ENCODE results near the gene KLRC4. TPM values are rescaled to one million over a fixed set of nuclear protein-coding genes. Genes with fewer than 3 reads are reported as not detected.

KLRC4 gene
- total RNA-seq, 1 experiment from 2014 or later = not detected

DNA sequence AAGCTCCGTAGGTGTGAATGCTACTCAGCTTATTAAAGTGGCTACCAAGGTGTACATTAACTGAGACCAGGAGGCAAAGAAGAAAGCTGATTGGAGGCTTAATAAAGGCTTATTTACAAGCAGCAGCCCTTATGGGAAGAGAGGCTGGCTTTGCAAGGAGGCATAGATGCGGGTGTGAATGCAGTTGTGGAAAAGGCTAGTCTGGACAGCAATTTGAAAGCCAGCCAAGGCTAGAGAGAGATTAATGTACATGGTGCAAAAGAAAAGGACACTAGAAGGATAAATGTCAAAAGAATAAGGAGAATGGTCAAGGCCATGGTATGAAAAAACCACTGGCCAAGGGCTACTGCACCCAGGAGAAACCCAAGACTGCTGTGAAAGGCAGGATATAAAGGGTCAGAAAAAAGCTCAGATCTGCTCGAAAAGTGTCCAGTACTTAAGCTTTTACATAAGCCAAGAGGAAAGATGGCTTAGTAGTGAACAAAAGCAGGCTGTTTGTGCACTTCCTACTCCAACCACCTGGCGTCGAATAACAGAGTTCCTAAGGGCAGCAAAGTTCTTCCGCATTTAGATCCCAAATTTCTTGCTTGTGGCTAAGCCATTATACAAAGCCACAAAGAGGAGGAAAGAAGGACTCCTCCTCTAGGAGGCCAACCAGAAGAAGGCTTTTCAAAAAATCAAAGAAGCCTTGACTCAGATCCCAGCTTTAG lies 43.7 kb downstream of the KLRC4 start:
- DNase-seq (peak; percentile 28), ATAC-seq (no peak; the same call in 1 of the 2 replicates)
- TF ChIP-seq EZH2phosphoT487 (IDR thresholded peaks at IDR 0.05; ENCODE audit: borderline replicate concordance, low read length) = no peak
- H3K27me3 ChIP-seq (ENCODE audit: low read length) = no peaks in the 10 kb centered on the region
- BruUV-seq (replicated peaks) = no TSS peak
- peak overlapping the region; percentile 79 for H2AFZ ChIP-seq (ENCODE audit: low read length)
- intact Hi-C loops (cut with micrococcal nuclease) = loop anchor here (2.0 to 10.0 kb wide), 4 partner anchors 29 to 351 kb away; partner anchors contain the start of gene EIF2S3B
- peaks cover 5% of the 10 kb centered on the region for H3F3A ChIP-seq (ENCODE audit: low read length, unreplicated experiment)
- no peaks in the 10 kb centered on the region for H3K9me2 ChIP-seq (replicated peaks; ENCODE audit: low read length)
- no peaks in the 10 kb centered on the region for H4K20me1 ChIP-seq (ENCODE audit: low read length)
- peak overlapping the region; percentile 65 for H3K27ac ChIP-seq (ENCODE audit: low read length)
- peak overlapping the region; percentile 74 for H3K4me3 ChIP-seq (ENCODE audit: low read length)
- H3K9ac ChIP-seq (ENCODE audit: low read length) = peak overlapping the region; percentile 61; the same call in 1 of the 2 replicates
- H3K79me2 ChIP-seq (ENCODE audit: low read length) = no peaks in the 10 kb centered on the region
- no peaks in the 10 kb centered on the region for H3K9me3 ChIP-seq (ENCODE audit: low read length)
- no peaks in the 10 kb centered on the region for H3K36me3 ChIP-seq (ENCODE audit: low read depth, low read length)
- ChIA-PET POLR2A (ENCODE audit: unreplicated experiment) (no interaction called here), CTCF (interaction anchor here (1.0 to 1.9 kb wide), 4 partner anchors 30 to 196 kb away, joined by 3 to 10 read pairs (median 4); no protein-coding TSS in a partner anchor)
- H3K4me2 ChIP-seq (ENCODE audit: low read length) = peak overlapping the region; percentile 93
- peaks cover 46% of the 10 kb centered on the region for H3K4me1 ChIP-seq (ENCODE audit: insufficient read depth, low read length)

GRCh38 chr12:10364815-10365622 lies 44.5 kb downstream of the KLRC4 start:
- Histone ChIP-seq H3K36me3 (ENCODE audit: low read depth, low read length) (no peaks in the 10 kb centered on the region), H3K9ac (ENCODE audit: low read length) (peak overlapping the region; percentile 61), H3K4me1 (ENCODE audit: insufficient read depth, low read length) (peaks cover 49% of the 10 kb centered on the region), H4K20me1 (ENCODE audit: low read length) (no peaks in the 10 kb centered on the region), H3K27me3 (ENCODE audit: low read length) (no peaks in the 10 kb centered on the region), H3K4me2 (ENCODE audit: low read length) (peak overlapping the region; percentile 93), H3K4me3 (ENCODE audit: low read length) (peak overlapping the region; percentile 74), H2AFZ (ENCODE audit: low read length) (peak overlapping the region; percentile 79), H3K9me3 (ENCODE audit: low read length) (no peaks in the 10 kb centered on the region), H3K27ac (ENCODE audit: low read length) (peak overlapping the region; percentile 65), H3F3A (ENCODE audit: low read length, unreplicated experiment) (peaks cover 5% of the 10 kb centered on the region), H3K79me2 (ENCODE audit: low read length) (no peaks in the 10 kb centered on the region), H3K9me2 (replicated peaks; ENCODE audit: low read length) (no peaks in the 10 kb centered on the region)
- no peak for TF ChIP-seq EZH2 (IDR thresholded peaks at IDR 0.05; ENCODE audit: low read length, unreplicated experiment)
- no peak for TF ChIP-seq EZH2phosphoT487 (IDR thresholded peaks at IDR 0.05; ENCODE audit: borderline replicate concordance, low read length)
- TF ChIP-seq, protein P1, sequence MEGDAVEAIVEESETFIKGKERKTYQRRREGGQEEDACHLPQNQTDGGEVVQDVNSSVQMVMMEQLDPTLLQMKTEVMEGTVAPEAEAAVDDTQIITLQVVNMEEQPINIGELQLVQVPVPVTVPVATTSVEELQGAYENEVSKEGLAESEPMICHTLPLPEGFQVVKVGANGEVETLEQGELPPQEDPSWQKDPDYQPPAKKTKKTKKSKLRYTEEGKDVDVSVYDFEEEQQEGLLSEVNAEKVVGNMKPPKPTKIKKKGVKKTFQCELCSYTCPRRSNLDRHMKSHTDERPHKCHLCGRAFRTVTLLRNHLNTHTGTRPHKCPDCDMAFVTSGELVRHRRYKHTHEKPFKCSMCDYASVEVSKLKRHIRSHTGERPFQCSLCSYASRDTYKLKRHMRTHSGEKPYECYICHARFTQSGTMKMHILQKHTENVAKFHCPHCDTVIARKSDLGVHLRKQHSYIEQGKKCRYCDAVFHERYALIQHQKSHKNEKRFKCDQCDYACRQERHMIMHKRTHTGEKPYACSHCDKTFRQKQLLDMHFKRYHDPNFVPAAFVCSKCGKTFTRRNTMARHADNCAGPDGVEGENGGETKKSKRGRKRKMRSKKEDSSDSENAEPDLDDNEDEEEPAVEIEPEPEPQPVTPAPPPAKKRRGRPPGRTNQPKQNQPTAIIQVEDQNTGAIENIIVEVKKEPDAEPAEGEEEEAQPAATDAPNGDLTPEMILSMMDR (conservative IDR thresholded peaks at IDR 0.05; ENCODE audit: low read depth, low read length) = no peak
- ChIA-PET CTCF (interaction anchor here (1.0 to 1.2 kb wide), 3 partner anchors 31 to 194 kb away, joined by 3 to 4 read pairs (median 3); no protein-coding TSS in a partner anchor), POLR2A (ENCODE audit: unreplicated experiment) (no interaction called here)
- ATAC-seq = peak; percentile 32
- DNase-seq = peak; percentile 79
- intact Hi-C loops (cut with micrococcal nuclease) = loop anchor here (1.0 to 10.0 kb wide), 5 partner anchors 30 to 352 kb away; partner anchors contain the start of gene EIF2S3B
- BruUV-seq (replicated peaks) = TSS peak; percentile 28

All from PC-3 (cell line).